ENCODE data around the gene LONP1.
A peak's percentile ranks its signal among the peaks of the same experiment; 100 is the strongest.

The LONP1 gene

DNA sequence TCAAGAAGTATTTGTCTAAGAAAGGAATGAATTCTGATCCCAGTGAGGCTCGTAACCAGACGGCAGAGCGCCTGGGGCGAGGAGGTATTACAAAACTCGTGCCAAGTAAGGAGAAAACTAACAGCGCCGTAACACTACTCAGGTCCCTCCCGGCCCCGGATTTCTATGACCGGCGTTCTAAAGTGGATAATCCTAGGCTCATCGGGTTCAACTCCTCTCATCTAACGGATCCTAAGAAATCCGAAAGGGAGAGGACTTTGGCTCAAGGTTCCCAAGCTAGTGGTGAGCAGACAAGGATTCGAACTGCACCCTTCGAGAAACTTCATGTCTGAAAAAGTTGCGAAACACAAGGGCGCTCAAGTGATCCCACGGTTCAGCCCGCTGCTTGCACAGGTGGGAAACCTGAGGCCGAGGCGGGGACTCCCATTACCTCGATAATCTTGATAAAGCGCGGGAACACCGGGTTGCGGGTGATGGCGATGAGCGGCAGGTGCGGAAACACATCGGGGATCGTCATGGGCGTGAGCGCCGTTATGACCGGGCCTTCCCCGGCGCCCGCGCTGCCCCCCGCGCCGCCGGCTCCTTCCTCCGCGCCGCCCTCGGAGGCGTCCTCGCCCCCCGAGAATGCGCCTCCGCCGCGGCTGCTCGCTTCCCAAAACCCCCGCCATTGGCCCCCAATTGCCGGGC lies 529 bp downstream of the LONP1 start:
- TF ChIP-seq, protein P1, sequence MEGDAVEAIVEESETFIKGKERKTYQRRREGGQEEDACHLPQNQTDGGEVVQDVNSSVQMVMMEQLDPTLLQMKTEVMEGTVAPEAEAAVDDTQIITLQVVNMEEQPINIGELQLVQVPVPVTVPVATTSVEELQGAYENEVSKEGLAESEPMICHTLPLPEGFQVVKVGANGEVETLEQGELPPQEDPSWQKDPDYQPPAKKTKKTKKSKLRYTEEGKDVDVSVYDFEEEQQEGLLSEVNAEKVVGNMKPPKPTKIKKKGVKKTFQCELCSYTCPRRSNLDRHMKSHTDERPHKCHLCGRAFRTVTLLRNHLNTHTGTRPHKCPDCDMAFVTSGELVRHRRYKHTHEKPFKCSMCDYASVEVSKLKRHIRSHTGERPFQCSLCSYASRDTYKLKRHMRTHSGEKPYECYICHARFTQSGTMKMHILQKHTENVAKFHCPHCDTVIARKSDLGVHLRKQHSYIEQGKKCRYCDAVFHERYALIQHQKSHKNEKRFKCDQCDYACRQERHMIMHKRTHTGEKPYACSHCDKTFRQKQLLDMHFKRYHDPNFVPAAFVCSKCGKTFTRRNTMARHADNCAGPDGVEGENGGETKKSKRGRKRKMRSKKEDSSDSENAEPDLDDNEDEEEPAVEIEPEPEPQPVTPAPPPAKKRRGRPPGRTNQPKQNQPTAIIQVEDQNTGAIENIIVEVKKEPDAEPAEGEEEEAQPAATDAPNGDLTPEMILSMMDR (conservative IDR thresholded peaks at IDR 0.05; ENCODE audit: low read depth, low read length): no peak
- DNase-seq (ENCODE audit: low read depth): no peak
- H3K4me3 ChIP-seq (ENCODE audit: low read length): peak overlapping the region; percentile 96

DNA sequence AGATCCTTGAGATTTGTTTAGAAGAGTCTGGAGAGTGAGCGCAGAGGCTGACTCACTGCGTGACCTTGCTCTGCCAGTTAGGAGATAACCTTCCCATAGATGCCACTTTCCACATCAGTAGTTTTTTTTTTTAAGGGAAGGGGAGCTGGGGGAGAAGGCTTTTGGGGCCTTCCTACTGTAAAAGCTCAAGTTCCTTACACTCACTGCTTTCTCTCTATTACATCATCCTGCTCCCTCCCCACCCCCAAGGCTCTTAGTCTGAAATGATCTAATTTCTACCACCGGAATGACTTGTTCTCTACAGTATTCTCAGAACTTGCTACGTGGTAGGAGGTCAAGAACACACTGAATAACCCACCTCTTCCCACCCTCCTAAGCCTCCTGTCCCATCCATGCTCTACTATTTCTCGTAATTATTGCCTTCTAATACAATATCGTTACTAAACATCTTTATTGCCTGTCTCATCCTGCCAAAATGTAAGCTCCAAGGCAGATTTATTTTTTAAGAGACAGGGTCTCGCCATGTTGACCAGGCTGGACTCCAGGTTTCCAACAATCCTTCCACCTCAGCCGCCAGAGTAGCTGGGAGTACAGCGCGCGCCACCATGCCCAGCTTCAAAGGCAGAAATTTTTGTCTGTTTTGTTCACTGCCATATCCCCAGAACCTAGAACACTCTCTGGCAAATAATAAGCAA lies 1.2 kb downstream of the LONP1 start:
- H3K4me3 ChIP-seq (ENCODE audit: low read length): peak overlapping the region; percentile 96
- TF ChIP-seq, protein P1 (conservative IDR thresholded peaks at IDR 0.05; ENCODE audit: low read depth, low read length): no peak
- peak; percentile 30 for DNase-seq (ENCODE audit: low read depth)

DNA sequence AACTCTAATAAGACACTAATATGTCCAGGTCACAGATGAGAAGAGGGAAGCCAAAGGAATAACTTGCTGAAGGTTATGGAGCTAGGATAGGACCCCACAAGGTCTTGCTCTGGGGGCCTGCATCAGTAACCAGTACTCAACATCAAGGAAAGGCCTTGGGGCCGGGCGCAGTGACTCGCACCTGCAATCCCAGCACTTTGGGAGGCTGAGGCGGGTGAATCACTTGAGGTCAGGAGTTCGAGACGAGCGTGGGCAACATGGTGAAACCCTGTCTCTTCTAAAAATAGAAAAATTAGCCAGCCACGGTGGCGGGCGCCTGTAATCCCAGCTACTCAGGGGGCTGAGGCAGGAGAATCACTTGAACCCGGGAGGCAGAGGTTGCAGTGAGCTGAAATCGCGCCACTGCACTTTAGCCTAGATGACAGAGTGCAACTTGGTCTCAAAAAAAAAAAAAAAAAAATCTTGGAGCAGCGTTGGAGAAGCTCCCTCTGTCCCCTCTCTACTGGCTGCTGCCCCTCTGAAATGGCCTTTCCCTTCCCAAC lies 1.8 kb downstream of the LONP1 start:
- peak overlapping the region; percentile 96 for H3K4me3 ChIP-seq (ENCODE audit: low read length)
- TF ChIP-seq, protein P1 (conservative IDR thresholded peaks at IDR 0.05; ENCODE audit: low read depth, low read length): no peak
- DNase-seq (ENCODE audit: low read depth): no peak

DNA sequence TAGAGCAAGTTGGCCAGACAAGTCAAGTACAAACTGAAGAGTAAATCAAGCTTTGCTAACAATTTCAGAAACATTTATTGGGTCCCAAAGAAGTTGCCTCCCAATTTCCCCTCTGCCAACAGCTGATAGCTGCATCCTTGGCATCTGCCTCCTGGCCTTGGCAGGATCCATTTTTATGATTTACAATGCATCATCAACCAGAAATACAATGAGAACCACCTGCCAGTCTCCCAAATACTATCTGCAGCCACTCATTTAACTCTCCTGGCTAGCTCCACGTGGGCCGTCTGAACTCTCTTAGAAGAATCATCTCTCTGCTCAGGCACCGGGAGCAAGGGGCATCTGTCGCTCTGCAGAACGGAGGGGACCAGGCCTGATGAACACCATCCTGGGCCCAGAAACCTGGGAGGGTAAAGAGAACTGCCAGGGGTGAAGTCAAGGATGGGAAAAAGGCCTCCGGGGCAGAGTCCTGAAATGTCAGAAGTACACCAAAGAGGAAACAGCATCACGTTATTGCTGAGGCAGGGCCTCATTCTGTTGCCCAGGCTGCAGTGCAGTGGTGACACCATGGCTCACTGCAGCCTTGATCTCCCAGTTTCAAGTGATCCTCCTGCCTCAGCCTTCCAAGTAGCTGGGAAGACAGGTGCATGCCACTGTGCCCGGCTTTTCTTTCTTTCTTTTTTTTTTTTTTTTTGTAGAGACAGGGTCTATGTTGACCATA lies 2.6 kb downstream of the LONP1 start:
- DNase-seq (ENCODE audit: low read depth): no peak
- no peak overlapping the region for H3K4me3 ChIP-seq (ENCODE audit: low read length)
- TF ChIP-seq, protein P1 (conservative IDR thresholded peaks at IDR 0.05; ENCODE audit: low read depth, low read length): no peak

DNA sequence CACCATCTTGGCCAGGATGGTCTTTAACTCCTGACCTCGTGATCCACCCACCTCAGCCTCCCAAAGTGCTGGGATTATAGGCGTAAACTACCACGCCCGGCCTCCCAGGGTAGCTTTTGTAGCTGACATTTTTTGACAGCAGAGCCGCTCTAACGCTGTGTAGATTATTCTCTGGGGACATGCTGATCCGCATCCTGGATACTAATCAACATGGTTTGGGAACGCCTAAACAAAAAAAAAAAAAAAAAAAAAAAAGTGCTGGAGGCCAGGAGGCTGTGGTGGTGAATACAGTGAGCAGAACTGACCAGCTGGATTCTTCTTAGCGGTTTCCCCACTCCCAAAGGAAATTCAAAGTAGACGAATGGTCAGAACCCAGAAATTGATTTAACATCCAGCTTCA lies 5.1 kb downstream of the LONP1 start:
- DNase-seq (ENCODE audit: low read depth): no peak
- H3K4me3 ChIP-seq (ENCODE audit: low read length): no peak overlapping the region
- TF ChIP-seq, protein P1 (conservative IDR thresholded peaks at IDR 0.05; ENCODE audit: low read depth, low read length): no peak

DNA sequence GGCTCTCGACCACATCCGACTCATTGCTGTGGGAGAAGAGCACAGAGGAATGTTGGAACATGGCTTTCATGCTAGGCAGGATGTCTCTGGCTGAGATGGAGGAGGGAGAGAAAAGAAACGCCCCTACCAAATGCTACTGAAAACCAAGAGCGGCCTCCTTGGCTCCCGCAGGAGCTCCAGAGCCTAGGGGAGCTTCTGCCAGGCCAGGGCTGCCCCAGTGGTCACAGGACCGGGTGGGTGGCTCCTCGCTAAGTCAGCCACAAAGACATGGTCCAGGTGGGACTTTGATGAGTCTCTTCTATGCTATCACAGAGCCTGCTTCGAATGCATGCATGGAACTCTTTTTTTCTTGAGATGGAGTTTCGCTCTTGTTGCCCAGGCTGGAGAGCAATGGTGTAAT lies 6.7 kb downstream of the LONP1 start:
- H3K4me3 ChIP-seq (ENCODE audit: low read length): no peak overlapping the region
- no peak for DNase-seq (ENCODE audit: low read depth)
- TF ChIP-seq, protein P1 (conservative IDR thresholded peaks at IDR 0.05; ENCODE audit: low read depth, low read length): no peak
